ENCODE measurements around the gene CASZ1. TPM values are rescaled to one million over a fixed set of nuclear protein-coding genes. Genes with fewer than 3 reads are reported as not detected.

CASZ1 gene
- total and polyA plus RNA-seq, 10 of the 15 experiments (the other 5 are each of a cell fraction or from before 2014, with no cell fraction given): 0.52 to 9.8 (median 3.7) TPM

DNA sequence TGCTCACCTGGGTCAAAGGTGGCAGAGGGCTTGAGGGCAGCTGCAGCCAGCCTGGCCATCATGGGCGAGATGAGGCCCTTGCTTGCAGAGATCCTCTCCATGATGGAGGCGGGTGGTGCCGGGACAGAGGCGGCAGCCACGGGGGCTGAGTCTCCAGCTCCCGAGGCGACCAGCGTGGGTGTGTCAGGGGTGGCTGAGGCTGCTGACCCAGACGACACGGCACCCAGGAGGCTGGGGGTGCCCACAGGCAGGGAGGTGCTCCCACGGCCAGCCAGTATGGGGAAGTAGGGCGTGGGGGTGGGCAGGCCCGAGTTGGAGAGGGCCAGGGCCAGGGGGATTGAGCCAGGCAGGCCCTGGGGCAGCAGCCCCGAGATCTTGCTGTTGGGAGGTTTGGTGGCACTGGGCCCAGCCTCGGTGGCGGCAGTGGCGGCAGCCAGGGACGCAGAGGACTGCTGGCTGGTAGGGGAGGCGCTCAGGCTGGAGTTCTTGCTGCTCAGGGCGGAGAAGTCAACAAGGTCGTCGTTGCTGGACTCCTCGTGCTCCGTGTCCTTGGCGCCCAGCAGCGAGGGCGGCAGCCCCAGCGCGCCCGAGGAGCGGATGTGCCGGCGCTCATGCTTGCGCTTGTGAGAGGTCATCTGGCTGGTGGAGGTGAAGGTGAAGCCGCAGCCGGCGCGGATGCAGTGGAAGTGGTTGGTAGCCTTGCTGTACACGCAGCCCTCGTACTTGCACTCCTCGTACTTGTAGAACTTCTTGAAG, 142.9 kb downstream of the CASZ1 start:
- ChIA-PET SMC1A (ENCODE audit: uncharacterized antibody, unreplicated experiment) (no interaction called here), CTCF (no interaction called here), RAD21 (ENCODE audit: unreplicated experiment) (no interaction called here), POLR2A (no interaction called here)
- Histone ChIP-seq H3K4me1 (ENCODE audit: control insufficient read depth, insufficient read depth, low read length) (no peaks in the 10 kb centered on the region), H3K79me2 (ENCODE audit: control insufficient read depth, insufficient read depth, low read length) (no peaks in the 10 kb centered on the region), H3K4me2 (ENCODE audit: control insufficient read depth, insufficient read depth) (no peak overlapping the region), H2AFZ (ENCODE audit: control insufficient read depth, low read depth, low read length) (no peak overlapping the region), H3K9me3 (replicated peaks; ENCODE audit: control insufficient read depth, insufficient read depth, low read length) (no peaks in the 10 kb centered on the region), H3K27ac (ENCODE audit: control insufficient read depth, insufficient read depth) (no peak overlapping the region), H3K27me3 (replicated peaks in 1 of 2; ENCODE audit: control insufficient read depth in 2 of 2, insufficient read depth in 2 of 2, low read length in 1 of 2) (no peaks in the 10 kb centered on the region), H3K9ac (ENCODE audit: control insufficient read depth, insufficient read depth, low read length) (no peak overlapping the region), H3K4me3 (no peak overlapping the region), H4K20me1 (ENCODE audit: control insufficient read depth, insufficient read depth) (no peaks in the 10 kb centered on the region), H3K36me3 (ENCODE audit: control insufficient read depth in 2 of 2, insufficient read depth in 2 of 2, low read length in 1 of 2) (no peaks in the 10 kb centered on the region; a peak in 1 of 4 replicates)
- no peak for TF ChIP-seq CHD2 (IDR thresholded peaks at IDR 0.05; ENCODE audit: borderline replicate concordance, low read depth, low read length)
- TF ChIP-seq EZH2 (IDR thresholded peaks at IDR 0.05; ENCODE audit: borderline replicate concordance, control insufficient read depth, low read depth, low read length): no peak
- TF ChIP-seq, protein P1, sequence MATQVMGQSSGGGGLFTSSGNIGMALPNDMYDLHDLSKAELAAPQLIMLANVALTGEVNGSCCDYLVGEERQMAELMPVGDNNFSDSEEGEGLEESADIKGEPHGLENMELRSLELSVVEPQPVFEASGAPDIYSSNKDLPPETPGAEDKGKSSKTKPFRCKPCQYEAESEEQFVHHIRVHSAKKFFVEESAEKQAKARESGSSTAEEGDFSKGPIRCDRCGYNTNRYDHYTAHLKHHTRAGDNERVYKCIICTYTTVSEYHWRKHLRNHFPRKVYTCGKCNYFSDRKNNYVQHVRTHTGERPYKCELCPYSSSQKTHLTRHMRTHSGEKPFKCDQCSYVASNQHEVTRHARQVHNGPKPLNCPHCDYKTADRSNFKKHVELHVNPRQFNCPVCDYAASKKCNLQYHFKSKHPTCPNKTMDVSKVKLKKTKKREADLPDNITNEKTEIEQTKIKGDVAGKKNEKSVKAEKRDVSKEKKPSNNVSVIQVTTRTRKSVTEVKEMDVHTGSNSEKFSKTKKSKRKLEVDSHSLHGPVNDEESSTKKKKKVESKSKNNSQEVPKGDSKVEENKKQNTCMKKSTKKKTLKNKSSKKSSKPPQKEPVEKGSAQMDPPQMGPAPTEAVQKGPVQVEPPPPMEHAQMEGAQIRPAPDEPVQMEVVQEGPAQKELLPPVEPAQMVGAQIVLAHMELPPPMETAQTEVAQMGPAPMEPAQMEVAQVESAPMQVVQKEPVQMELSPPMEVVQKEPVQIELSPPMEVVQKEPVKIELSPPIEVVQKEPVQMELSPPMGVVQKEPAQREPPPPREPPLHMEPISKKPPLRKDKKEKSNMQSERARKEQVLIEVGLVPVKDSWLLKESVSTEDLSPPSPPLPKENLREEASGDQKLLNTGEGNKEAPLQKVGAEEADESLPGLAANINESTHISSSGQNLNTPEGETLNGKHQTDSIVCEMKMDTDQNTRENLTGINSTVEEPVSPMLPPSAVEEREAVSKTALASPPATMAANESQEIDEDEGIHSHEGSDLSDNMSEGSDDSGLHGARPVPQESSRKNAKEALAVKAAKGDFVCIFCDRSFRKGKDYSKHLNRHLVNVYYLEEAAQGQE (IDR thresholded peaks at IDR 0.05; ENCODE audit: low read depth, low read length): no peak
- 82% methylated on average over 33 of the region's 41 CpGs for WGBS (ENCODE audit: insufficient coverage, insufficient replicate concordance, low lambda C conversion rate, missing lambda C conversion rate)
- ATAC-seq (no peak), FAIRE-seq (no peak), DNase-seq (ENCODE audit: low read depth, low spot score) (no peak)
- in situ Hi-C loops (cut with MboI): no loop called here
- BruUV-seq (replicated peaks): no TSS peak
- intact Hi-C loops (cut with micrococcal nuclease; ENCODE audit: unreplicated experiment): no loop called here
